GM12878 (cell line): Measurements from ENCODE around the gene TOR2A. TPM values are rescaled to one million over a fixed set of nuclear protein-coding genes. Genes with fewer than 3 reads are reported as not detected.

Experiments used
- BCL3 ChIP-seq: IDR thresholded peaks from 2 replicates; pipeline ENCODE4 v1.6.1; 2011; ENCODE audit warnings: borderline replicate concordance, low read depth, mild to moderate bottlenecking, moderate library complexity, low read length; ENCODE audit not compliant: insufficient read depth, poor library complexity, severe bottlenecking
- CHD2 ChIP-seq: IDR thresholded peaks from 2 replicates; pipeline ENCODE4 v1.6.1; 2011; ENCODE audit warnings: low read depth, low read length, improper control_type of control experiment, borderline replicate concordance
- CREB1 ChIP-seq: IDR thresholded peaks from 2 replicates; pipeline ENCODE4 v1.6.1; 2012; ENCODE audit warnings: low read depth, mild to moderate bottlenecking, inconsistent platforms
- ELK1 ChIP-seq: IDR thresholded peaks from 2 replicates; pipeline ENCODE4 v1.6.1; 2012; ENCODE audit warnings: low read depth, low read length, improper control_type of control experiment
- EP300 ChIP-seq, 2 experiments: fragments of 150-350 bp in 1 of 2; IDR thresholded peaks; 2 replicates each; pipeline ENCODE4 v1.6.1; 2011 to 2012; ENCODE audit warnings: low read depth in 2 of 2, low read length in 2 of 2, borderline replicate concordance in 1 of 2, improper control_type of control experiment in 1 of 2, inconsistent platforms in 1 of 2; ENCODE audit not compliant: control insufficient read depth in 1 of 2
- FOS ChIP-seq: IDR thresholded peaks from 3 replicates; pipeline ENCODE4 v1.6.1; 2011; ENCODE audit warnings: borderline replicate concordance; ENCODE audit not compliant: insufficient read length; ENCODE audit errors: extremely low read depth
- IKZF2 ChIP-seq, 2 experiments: fragments of 450-650 bp; IDR thresholded peaks; 2 replicates each; pipeline ENCODE4 v1.6.1; 2017; ENCODE audit warnings: mild to moderate bottlenecking in 2 of 2, moderate library complexity in 2 of 2
- IRF3 ChIP-seq: fragments of 450-650 bp; IDR thresholded peaks from 2 replicates; pipeline ENCODE4 v1.6.1; 2014; ENCODE audit warnings: mild to moderate bottlenecking
- MAX ChIP-seq: IDR thresholded peaks from 2 replicates; pipeline ENCODE4 v1.6.1; 2012; ENCODE audit warnings: low read depth, low read length, improper control_type of control experiment
- NKRF ChIP-seq: fragments of 450-650 bp; conservative IDR thresholded peaks from 2 replicates; pipeline ENCODE4 v1.6.1; 2017; ENCODE audit warnings: mild to moderate bottlenecking, moderate library complexity
- PAX5 ChIP-seq: IDR thresholded peaks from 2 replicates; pipeline ENCODE4 v1.6.1; 2011; ENCODE audit warnings: low read depth, low read length, borderline replicate concordance
- RAD51 ChIP-seq: fragments of 450-650 bp; IDR thresholded peaks from 2 replicates; pipeline ENCODE4 v1.6.1; 2016; ENCODE audit warnings: moderate library complexity, mild to moderate bottlenecking, inconsistent platforms
- RFX5 ChIP-seq: IDR thresholded peaks from 2 replicates; pipeline ENCODE4 v1.6.1; 2011; ENCODE audit warnings: low read depth, low read length, improper control_type of control experiment
- SMARCA5 ChIP-seq: fragments of 450-650 bp; IDR thresholded peaks from 2 replicates; pipeline ENCODE4 v1.6.1; 2017; ENCODE audit warnings: mild to moderate bottlenecking
- STAT1 ChIP-seq: fragments of 450-650 bp; conservative IDR thresholded peaks from 2 replicates; pipeline ENCODE4 v1.6.1; 2014; ENCODE audit warnings: antibody characterized with exemption, mild to moderate bottlenecking
- ZNF207 ChIP-seq: fragments of 450-650 bp; IDR thresholded peaks from 2 replicates; pipeline ENCODE4 v1.6.1; 2014; ENCODE audit warnings: antibody characterized with exemption, mild to moderate bottlenecking, borderline replicate concordance
- ZNF274 ChIP-seq: IDR thresholded peaks from one replicate; pipeline ENCODE4 v1.8.0; 2011; ENCODE audit not compliant: insufficient read length, insufficient read depth
- ZNF592 ChIP-seq: fragments of 450-650 bp; IDR thresholded peaks from 2 replicates; pipeline ENCODE4 v1.6.1; 2017; ENCODE audit warnings: mild to moderate bottlenecking, moderate library complexity
- polyA plus RNA-seq, 11 experiments: library from polyadenylated mRNA; depleted of rRNA in 4 of 11; unstranded in 6 of 11; stranded (reverse) in 5 of 11; fragments of >200 nt; fragmentation: Nextera tagmentation in 4 of 11; fragmentation: Illumina TruSeq in 1 of 11; extraction: Ambion mirVana in 4 of 11; extraction: Trizol in 1 of 11; gene quantifications; 1 replicate in 1 of 11; 2 replicates in 10 of 11; pipeline versions ENCODE4 v1.2.1 to v1.2.3, GENCODE V29; 2011 to 2016; ENCODE audit warnings: inconsistent platforms in 2 of 11, missing spikeins in 2 of 11, low read depth in 1 of 11
- total RNA-seq, 4 experiments: library from RNA; depleted of rRNA in 3 of 4; stranded (reverse); fragments of >200 nt in 3 of 4; fragmentation: Illumina TruSeq in 1 of 4; extraction: Trizol in 1 of 4; gene quantifications; 2 replicates each; pipeline versions ENCODE4 v1.2.1 to v1.2.3, GENCODE V29; 2013 to 2021

Gene TOR2A
- total and polyA plus RNA-seq, 10 of the 15 experiments (the other 5 are each of a cell fraction or from before 2014, with no cell fraction given) = 0.52 to 23.7 (median 8.5) TPM

GRCh38 chr9:127715470-127716337 lies 19.4 kb downstream of the TOR2A start, which contains the start of the genes PTRH1 and TTC16 (continued):
- peak; percentile 77; the same call in 1 of the 2 replicates for TF ChIP-seq IRF3
- TF ChIP-seq CHD2 = peak; percentile 92
- no peak for TF ChIP-seq PAX5
- no peak for TF ChIP-seq RAD51
- 0 out of 2 replicates have a peak, but pooled peaks have one; percentile 68 for TF ChIP-seq STAT1
- TF ChIP-seq ELK1 = no peak
- TF ChIP-seq NKRF = peak; percentile 96
- no peak for TF ChIP-seq BCL3
- peak; percentile 73 for TF ChIP-seq MAX
- no peak for TF ChIP-seq ZNF274
- TF ChIP-seq SMARCA5 = no peak
- no peak for TF ChIP-seq IKZF2 (IDR thresholded peaks at IDR 0.05)
- no peak for TF ChIP-seq ZNF592
- TF ChIP-seq ZNF207 = 0 out of 2 replicates have a peak, but pooled peaks have one; percentile 30
- peak; percentile 33 for TF ChIP-seq FOS
- peak; percentile 97 for TF ChIP-seq CREB1
- TF ChIP-seq RFX5 = peak; percentile 79
- no peak for TF ChIP-seq EP300 (IDR thresholded peaks at IDR 0.05; ENCODE audit: borderline replicate concordance in 1 of 2, control insufficient read depth in 1 of 2, low read depth in 2 of 2, low read length in 2 of 2)
